Esophagus muscularis mucosa (tissue), 4 donors: ENCODE measurements around the gene CDH8.

Source experiments
- EP300 ChIP-seq: sonication (generic); formaldehyde crosslinking; IDR thresholded peaks from one replicate; pipeline ENCODE4 v1.6.1; 2017; ENCODE audit warnings: antibody characterized with exemption
- POLR2A ChIP-seq: fragments of 450-650 bp; IDR thresholded peaks from one replicate; pipeline ENCODE4 v1.6.1; 2017; ENCODE audit warnings: antibody characterized with exemption, moderate library complexity, mild to moderate bottlenecking, low read depth
- POLR2AphosphoS5 ChIP-seq, 2 donors: sonication (generic); formaldehyde crosslinking; IDR thresholded peaks; one replicate each; pipeline ENCODE4 v1.6.1; 2017; ENCODE audit warnings: antibody characterized with exemption in 2 of 2
- TF ChIP-seq, protein P1 (sequence below), 3 experiments: fragments of 200-600 bp in 2 of 3; fragments of 450-650 bp in 1 of 3; sonication (generic) in 2 of 3; IDR thresholded peaks; one replicate each; pipeline ENCODE4 v1.5.1; 2017 to 2019; ENCODE audit warnings: antibody characterized with exemption in 3 of 3, mild to moderate bottlenecking in 2 of 3, moderate library complexity in 1 of 3

DNA sequence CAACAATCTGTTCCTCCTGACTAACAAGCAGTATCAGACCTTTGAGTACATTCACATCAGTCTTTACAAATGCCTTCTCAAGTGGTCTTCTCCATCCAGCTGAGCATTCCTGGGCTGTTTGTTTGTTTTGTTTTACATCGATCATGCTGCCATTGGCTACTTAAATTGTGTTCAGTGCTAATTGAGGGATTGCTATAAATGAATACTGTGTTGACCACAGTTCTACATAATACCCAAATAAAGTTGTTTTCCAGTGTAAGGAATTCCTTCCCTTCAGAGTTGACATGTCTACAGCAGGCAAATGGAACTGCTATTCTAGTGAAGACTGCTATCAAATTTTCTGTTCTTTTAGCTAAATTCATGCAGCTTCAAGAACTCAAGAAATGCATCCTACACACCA is 3.2 kb downstream of the CDH8 start:
- TF ChIP-seq, protein P1, sequence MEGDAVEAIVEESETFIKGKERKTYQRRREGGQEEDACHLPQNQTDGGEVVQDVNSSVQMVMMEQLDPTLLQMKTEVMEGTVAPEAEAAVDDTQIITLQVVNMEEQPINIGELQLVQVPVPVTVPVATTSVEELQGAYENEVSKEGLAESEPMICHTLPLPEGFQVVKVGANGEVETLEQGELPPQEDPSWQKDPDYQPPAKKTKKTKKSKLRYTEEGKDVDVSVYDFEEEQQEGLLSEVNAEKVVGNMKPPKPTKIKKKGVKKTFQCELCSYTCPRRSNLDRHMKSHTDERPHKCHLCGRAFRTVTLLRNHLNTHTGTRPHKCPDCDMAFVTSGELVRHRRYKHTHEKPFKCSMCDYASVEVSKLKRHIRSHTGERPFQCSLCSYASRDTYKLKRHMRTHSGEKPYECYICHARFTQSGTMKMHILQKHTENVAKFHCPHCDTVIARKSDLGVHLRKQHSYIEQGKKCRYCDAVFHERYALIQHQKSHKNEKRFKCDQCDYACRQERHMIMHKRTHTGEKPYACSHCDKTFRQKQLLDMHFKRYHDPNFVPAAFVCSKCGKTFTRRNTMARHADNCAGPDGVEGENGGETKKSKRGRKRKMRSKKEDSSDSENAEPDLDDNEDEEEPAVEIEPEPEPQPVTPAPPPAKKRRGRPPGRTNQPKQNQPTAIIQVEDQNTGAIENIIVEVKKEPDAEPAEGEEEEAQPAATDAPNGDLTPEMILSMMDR (IDR thresholded peaks at IDR 0.05): no peak
- TF ChIP-seq POLR2AphosphoS5 (IDR thresholded peaks at IDR 0.05): no peak
- TF ChIP-seq POLR2A: no peak
- no peak for TF ChIP-seq EP300
